ENCODE data around the gene KCNJ15.

KCNJ15 gene

GRCh38 chr21:38329162-38329561, 72.4 kb downstream of the KCNJ15 start:
- DNase-seq: no peak

GRCh38 chr21:38330666-38331065, 73.9 kb downstream of the KCNJ15 start:
- no peak for DNase-seq

- DNase-seq: no peak
Measured at GRCh38 chr21:38333301-38334272, 76.8 kb downstream of the KCNJ15 start.

DNA sequence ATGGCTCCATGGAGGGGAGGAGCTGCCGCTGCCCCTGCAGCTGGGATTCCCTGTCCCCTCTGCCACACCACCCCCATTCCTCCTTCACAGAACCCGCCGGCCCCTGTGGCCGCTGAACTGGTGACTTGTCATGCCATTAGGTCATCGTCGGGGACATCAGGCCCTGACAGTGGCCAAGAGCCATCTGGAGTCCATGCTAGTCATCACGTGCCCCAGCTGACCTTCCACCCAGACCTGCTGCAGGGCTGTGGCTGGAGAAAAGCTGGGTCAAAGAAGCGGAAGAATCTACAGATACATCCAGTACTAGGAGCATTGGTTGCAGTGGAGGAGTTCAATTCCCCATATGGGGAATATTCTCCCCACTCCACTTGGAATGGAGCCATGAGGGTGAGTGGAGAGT, 78.1 kb downstream of the KCNJ15 start:
- no peak for DNase-seq

GRCh38 chr21:38337793-38338192, 81.0 kb downstream of the KCNJ15 start:
- DNase-seq: no peak

DNA sequence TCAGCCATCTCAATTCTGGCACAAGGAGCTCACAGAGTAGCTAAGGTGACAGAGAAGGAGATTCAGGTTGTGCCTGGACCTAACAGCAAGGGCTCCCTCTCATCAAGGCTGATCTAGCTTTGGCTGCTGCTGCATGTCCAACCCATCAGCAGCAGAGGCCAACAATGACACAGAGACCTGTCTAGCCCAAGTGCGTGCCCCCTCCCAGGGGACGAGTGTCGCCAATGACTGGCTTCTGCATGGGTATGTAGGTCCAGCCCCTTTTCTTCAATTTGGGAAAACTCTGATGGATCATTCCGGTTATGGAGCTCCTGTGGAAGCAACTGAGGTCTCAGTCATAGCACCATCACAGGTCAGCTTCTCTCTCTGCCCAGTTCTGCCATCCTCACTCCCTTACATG, 83.3 kb downstream of the KCNJ15 start:
- DNase-seq: no peak

GRCh38 chr21:38341546-38342012, 84.8 kb downstream of the KCNJ15 start:
- no peak for DNase-seq

DNA sequence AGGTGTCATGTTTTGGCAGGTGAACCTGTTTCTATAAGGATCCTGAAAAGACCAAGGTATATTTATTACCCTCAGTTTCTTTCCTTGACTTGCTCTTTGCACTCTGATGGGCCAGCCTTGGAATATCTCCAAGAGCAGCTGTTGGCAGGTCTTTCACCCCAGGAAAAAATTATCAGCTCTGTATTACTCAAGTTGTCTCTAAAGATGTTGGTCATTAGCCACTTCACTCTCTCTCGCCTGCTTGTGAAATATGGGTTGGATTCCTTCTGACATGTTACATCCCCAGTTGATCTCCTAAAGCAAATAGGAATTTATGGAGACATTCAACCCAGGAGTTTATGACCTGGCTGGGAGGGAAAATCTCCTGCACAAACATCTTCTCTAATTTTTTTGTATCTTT, 85.9 kb downstream of the KCNJ15 start:
- no peak for DNase-seq

- DNase-seq: no peak
Measured at GRCh38 chr21:38343691-38344090, 86.9 kb downstream of the KCNJ15 start.

DNA sequence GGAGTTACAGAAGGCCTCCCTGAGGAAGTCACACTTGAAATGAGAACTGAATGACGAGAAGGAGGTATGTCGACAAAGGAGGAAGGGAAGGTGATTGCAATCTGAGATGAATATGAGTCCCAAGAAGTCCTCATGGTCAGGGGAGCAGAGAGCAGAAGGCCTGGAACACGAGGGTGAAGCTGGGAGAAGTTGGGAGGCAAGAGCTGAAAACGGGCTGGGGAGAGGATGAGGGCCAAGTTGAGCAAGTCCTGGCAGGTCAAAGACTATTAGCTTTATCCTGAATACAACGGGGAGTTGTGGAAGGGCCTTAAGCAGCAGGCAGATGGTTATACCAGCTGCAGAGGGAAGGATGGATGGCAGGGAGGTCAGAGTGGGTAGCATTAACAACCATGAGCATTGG, 89.5 kb downstream of the KCNJ15 start:
- DNase-seq: no peak

GRCh38 chr21:38349111-38349746, 92.4 kb downstream of the KCNJ15 start:
- no peak for DNase-seq

- no peak for DNase-seq
Measured at GRCh38 chr21:38349977-38350376, 93.2 kb downstream of the KCNJ15 start.

- DNase-seq: no peak
Measured at GRCh38 chr21:38350684-38351083, 93.9 kb downstream of the KCNJ15 start.

DNA sequence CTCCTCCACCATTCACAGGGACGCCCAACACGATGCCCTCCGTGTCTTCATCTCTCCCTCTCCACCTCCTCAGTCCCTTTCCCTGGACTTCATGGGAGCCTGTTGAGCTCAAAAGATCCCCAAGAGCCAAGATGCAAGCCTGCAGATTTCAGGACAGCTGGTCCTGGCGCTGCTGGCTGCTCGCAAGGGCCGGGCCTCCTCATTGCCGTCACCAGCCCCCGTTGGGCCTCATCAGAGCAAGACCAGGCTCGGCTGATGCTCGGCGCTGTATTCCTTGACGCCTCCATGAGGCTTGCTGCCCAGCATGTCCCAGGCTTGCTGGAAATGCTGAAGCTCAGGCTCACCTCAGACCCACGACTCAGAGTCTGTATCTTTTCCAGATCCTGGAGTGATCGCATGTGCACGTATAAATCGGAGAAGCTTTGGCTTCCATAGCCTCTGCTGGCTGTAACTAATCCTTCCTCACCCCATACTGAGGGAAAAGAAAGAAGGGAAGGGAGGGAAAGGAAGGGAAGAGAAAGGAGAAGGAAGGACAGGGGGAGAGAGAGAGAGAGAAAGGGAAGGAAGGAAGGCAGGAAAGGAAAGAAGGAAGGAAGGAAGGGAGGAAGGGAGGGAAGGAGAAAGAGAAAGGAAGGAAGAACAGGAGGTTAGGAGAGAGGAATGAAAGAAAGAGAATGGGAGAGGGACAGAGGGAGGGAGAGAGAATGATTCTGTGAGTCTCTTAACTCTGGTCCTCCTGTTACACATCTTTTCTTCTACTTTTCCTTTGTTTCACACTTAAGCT, 94.6 kb downstream of the KCNJ15 start:
- no peak for DNase-seq

DNA sequence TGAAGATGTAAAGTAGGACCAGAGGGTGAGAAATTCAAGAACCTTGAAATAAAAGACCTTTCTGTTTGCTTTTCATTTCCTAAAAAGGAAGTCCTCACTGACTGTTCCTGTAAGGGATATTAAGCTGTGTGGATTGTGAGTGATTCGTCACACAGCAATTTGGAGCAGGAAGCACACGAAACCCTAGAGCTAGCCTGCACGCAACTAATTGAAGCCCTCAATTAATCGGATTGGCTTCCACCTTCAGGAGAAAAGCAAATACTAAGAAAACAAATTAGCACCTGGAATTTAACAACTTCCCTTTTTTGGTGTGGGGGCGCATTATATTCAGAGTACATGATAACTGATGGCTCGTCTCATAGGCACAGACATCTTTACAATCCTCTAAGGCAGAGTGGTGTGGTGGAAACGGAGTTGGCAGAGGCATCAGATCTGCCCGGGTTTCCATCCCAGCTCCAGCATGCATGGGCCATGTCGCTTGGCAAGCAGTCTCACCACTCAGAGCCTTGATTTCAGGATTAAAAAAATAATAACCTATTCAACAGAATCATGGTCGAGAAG, 95.2 kb downstream of the KCNJ15 start:
- no peak for DNase-seq

DNA sequence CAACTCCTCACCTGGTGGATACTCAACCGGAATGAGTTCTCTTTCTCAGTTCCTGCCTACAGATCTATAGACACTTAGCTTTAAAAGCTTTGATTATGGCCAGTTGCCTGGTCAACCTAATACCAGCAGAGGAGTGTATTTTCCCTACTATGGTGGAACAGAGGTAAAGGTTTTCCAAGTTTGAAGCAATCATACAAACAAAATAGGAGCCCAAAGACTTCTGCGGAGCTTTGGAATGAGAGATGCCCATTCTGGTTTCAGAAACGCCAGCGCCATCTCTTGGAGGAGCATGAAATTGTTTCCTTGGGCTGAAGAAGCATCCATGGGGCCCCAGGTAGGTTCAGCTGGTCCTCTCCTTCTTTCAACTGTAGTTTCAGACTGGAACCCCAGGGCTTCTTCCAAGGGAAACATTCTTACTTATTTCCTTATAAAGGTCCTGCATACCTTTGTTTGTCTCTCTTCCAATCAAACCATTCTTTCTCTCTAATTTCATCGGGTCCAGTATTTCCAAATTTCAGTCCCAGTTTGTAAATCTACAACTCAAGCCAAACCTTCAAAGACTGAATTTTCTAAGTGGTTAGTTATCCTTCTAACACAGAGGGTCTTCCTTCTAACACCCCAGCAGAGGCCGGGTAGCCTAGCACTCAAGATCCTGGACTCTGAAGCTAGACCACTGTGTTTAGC, 95.9 kb downstream of the KCNJ15 start:
- peak; percentile 15 for DNase-seq

- DNase-seq: no peak
Measured at GRCh38 chr21:38354231-38354630, 97.4 kb downstream of the KCNJ15 start.

DNA sequence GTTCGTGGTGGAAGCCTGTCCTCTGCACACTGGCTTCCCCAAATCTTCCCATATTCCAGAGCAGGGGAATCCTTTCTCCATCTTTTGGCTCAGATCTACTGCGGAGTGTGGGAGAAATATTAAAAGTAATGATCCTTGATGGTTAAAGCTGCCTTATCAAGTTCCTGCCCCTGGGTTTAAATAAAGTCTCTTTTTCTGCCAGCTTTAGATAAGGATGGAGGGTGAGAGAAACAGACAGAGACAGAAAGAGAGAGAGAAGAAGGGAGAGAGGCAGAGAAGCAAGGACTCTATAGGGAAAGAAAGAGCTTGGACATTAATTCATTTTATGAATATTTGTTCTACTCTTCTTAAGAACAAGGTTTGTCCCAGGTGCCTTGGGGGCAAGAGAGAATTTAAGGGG, 98.0 kb downstream of the KCNJ15 start:
- no peak for DNase-seq

GRCh38 chr21:38355353-38355752, 98.6 kb downstream of the KCNJ15 start:
- no peak for DNase-seq

DNA sequence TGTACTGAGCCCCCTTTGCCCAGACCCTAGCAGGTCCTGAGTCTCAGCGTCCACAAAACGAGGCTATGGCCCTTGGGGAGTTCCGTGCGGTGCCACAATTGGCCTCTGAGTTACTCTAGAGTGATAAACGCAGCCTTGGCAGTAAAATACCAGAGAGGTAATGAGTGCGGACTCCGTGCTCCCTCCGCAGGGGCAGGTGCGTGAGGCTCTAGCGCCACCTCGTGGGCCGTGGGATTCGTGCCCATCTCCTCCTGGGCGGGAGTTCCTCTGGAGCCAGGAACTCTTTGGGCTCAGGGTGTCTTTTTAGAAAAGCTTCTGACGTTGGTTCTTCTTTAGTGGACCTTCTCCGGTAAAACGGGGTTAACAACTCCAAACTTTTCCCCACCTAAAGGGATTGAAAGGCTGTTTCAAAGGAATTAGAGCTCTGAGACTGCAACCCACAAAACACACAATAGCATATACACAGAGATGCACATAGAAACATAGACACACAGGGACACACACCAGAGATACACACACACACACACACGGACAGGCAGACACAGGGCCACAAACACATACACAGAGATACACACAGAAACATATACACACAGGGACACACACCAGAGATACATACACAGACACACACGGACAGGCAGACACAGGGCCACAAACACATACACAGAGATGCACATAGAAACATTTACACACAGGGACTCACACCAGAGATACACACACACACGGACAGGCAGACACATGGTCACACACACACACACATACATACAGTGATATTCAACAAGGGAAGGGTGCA, 99.4 kb downstream of the KCNJ15 start:
- peak; percentile 53 for DNase-seq

All from CD4-positive, alpha-beta T cell treated with Interleukin-10 for 1 hour (primary cell).